ENCODE results near the gene TM7SF3.

The TM7SF3 gene

DNA sequence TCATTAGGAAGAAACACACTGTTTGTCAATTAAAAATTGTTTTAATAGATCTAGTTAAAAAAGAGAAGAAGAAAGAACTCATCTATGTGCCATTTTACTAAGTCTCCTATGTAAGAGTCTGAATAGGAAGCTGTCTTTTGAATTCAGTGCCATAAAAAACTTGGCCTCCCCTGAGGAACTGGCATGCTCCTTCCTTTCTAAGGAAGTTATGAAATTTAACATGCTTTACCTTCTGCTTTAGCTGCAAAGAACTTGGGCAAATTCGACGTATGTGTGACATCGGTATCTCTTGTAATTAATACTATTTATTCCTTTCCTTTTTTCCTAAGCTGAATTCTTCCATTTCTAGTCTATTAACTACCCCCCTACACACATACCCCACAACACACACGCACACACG, 12.5 kb downstream of the TM7SF3 start:
- Histone ChIP-seq H3K9me3 (ENCODE audit: control insufficient read depth, low read length) (no peaks in the 10 kb centered on the region), H3K4me1 (ENCODE audit: control insufficient read depth, insufficient read depth, low read length, poor library complexity, severe bottlenecking) (peaks cover 6% of the 10 kb centered on the region), H3K4me3 (ENCODE audit: extremely low read depth, insufficient read depth, low read length, poor library complexity, severe bottlenecking) (no peak overlapping the region), H3K27ac (ENCODE audit: low read depth, low read length, severe bottlenecking) (no peak overlapping the region), H3K36me3 (ENCODE audit: control insufficient read depth, insufficient read depth, low read length) (peaks cover 6% of the 10 kb centered on the region)
- WGBS, 2 experiments (ENCODE audit: insufficient coverage in 2 of 2): 95% methylated on average over 3 of the region's 5 CpGs; no CpG with 5 or more reads in 1 of the 2 experiments

DNA sequence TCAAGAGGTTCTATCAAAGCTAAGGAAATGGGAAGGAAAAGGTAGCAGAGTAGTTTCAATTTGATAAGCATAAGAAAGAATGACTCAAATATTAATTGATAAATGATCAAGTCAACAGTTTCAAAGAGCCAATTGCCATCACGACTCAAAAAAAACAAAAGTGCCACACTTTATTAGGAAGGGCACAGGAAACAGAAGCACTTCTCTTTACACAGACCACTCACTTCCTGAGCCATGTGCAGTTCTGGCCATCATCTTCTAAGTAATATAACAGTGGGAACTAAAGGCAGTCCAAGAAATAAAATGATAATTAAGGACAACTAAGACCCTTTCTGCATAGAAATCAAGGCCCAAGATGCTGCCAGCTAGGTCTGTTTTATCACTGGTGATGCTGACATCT, 13.2 kb downstream of the TM7SF3 start:
- peaks cover 6% of the 10 kb centered on the region for H3K4me1 ChIP-seq (ENCODE audit: control insufficient read depth, insufficient read depth, low read length, poor library complexity, severe bottlenecking)
- peaks cover 8% of the 10 kb centered on the region for H3K36me3 ChIP-seq (ENCODE audit: control insufficient read depth, insufficient read depth, low read length)
- H3K9me3 ChIP-seq (ENCODE audit: control insufficient read depth, low read length): no peaks in the 10 kb centered on the region
- WGBS, 2 experiments (ENCODE audit: insufficient coverage in 2 of 2): no CpG with 5 or more reads among the region's 1 CpG
- no peak overlapping the region for H3K27ac ChIP-seq (ENCODE audit: low read depth, low read length, severe bottlenecking)
- H3K4me3 ChIP-seq (ENCODE audit: extremely low read depth, insufficient read depth, low read length, poor library complexity, severe bottlenecking): no peak overlapping the region

DNA sequence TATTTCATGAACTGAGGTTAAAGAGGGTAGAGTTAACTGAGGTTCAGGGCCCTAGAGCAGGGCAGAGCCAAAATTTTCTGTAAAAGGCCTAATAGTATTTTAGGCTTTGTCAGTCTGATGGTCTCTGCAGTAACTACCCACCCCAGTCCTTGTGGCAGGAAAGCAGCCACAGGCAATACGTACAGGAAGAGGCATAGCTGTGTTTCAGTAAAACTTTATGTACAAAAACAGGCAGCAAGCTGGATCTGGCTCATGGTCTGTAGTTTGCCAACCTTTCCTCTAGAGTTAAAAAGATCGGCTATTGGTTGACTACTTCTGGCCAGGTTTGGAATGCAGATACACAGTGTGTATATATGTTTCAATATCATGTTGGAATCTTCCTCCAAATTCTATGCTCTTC, 17.2 kb downstream of the TM7SF3 start:
- no peak overlapping the region for H3K4me3 ChIP-seq (ENCODE audit: extremely low read depth, insufficient read depth, low read length, poor library complexity, severe bottlenecking)
- H3K9me3 ChIP-seq (ENCODE audit: control insufficient read depth, low read length): no peaks in the 10 kb centered on the region
- H3K36me3 ChIP-seq (ENCODE audit: control insufficient read depth, insufficient read depth, low read length): peaks cover 20% of the 10 kb centered on the region
- H3K27ac ChIP-seq (ENCODE audit: low read depth, low read length, severe bottlenecking): no peak overlapping the region
- WGBS, 2 experiments (ENCODE audit: insufficient coverage in 2 of 2): 100% methylated on average over 1 of the region's 2 CpGs; no CpG with 5 or more reads in 1 of the 2 experiments
- no peaks in the 10 kb centered on the region for H3K4me1 ChIP-seq (ENCODE audit: control insufficient read depth, insufficient read depth, low read length, poor library complexity, severe bottlenecking)

DNA sequence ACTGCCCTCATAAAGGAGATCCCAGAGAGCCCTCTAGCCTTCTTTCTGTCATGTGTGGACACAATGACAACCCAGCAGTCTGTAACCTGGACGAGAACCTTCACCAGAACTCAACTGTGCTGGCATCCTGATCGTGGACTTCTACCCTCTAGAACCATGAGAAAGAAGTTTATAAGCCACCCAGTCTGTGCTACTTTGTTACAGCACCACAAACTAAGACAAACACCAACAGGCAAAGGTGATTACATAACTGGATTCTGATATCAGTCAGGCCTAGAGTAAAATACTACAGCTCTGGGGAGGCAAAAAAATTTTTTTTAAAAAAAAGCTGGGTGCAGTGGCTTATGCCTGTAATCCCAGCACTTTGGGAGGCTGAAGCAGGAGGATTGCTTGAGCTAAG, 18.5 kb downstream of the TM7SF3 start:
- Histone ChIP-seq H3K4me1 (ENCODE audit: control insufficient read depth, insufficient read depth, low read length, poor library complexity, severe bottlenecking) (no peaks in the 10 kb centered on the region), H3K9me3 (ENCODE audit: control insufficient read depth, low read length) (no peaks in the 10 kb centered on the region), H3K27ac (ENCODE audit: low read depth, low read length, severe bottlenecking) (no peak overlapping the region), H3K36me3 (ENCODE audit: control insufficient read depth, insufficient read depth, low read length) (peaks cover 20% of the 10 kb centered on the region), H3K4me3 (ENCODE audit: extremely low read depth, insufficient read depth, low read length, poor library complexity, severe bottlenecking) (no peak overlapping the region)
- WGBS, 2 experiments (ENCODE audit: insufficient coverage in 2 of 2): 86 to 89% methylated on average over 1 of the region's 2 CpGs

DNA sequence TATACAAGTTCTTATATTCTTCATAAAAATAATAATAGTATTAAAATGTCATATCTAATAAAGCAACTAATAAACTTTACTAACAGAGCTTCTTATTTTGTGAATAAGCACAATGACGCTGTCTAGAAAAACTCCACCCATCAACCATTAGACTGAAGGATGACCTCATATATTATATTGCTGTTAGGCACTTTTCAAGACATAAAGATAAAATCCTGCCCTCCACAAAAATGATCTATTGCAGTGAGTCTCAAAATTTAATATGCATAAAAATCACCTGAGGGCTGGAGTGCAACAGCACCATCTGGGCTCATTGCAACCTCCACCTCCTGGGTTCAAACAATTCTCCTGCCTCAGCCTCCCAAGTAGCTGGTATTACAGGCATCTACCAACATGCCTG, 20.1 kb downstream of the TM7SF3 start:
- H3K36me3 ChIP-seq (ENCODE audit: control insufficient read depth, insufficient read depth, low read length): peaks cover 30% of the 10 kb centered on the region
- no peaks in the 10 kb centered on the region for H3K9me3 ChIP-seq (ENCODE audit: control insufficient read depth, low read length)
- no peak overlapping the region for H3K4me3 ChIP-seq (ENCODE audit: extremely low read depth, insufficient read depth, low read length, poor library complexity, severe bottlenecking)
- no peak overlapping the region for H3K27ac ChIP-seq (ENCODE audit: low read depth, low read length, severe bottlenecking)
- no peaks in the 10 kb centered on the region for H3K4me1 ChIP-seq (ENCODE audit: control insufficient read depth, insufficient read depth, low read length, poor library complexity, severe bottlenecking)
- WGBS, 2 experiments (ENCODE audit: insufficient coverage in 2 of 2): no CpG with 5 or more reads among the region's 1 CpG

DNA sequence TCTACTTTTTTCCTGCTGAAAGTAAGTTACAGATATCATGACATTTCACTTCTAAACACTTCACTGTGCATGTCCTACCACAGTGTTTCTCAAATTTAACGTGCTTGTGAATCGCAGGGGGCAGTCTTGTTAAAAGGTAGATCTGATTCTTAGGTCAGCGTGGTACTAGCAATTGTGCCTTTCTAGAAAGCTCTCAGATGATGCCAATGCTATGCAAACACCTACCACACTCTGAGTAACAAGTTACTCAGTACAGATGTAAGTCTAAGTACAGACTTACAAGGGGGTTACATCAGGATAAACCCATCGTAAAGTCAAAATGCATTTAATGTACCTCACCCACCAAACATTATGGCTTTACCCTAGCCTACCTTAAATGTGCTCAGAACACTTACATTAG, 22.4 kb downstream of the TM7SF3 start:
- Histone ChIP-seq H3K27ac (ENCODE audit: low read depth, low read length, severe bottlenecking) (no peak overlapping the region), H3K4me1 (ENCODE audit: control insufficient read depth, insufficient read depth, low read length, poor library complexity, severe bottlenecking) (no peaks in the 10 kb centered on the region), H3K36me3 (ENCODE audit: control insufficient read depth, insufficient read depth, low read length) (peaks cover 36% of the 10 kb centered on the region), H3K4me3 (ENCODE audit: extremely low read depth, insufficient read depth, low read length, poor library complexity, severe bottlenecking) (no peak overlapping the region), H3K9me3 (ENCODE audit: control insufficient read depth, low read length) (no peaks in the 10 kb centered on the region)
- 91 to 93% methylated on average over 1 to 4 of the region's 4 CpGs for WGBS, 2 experiments (ENCODE audit: insufficient coverage in 2 of 2)

DNA sequence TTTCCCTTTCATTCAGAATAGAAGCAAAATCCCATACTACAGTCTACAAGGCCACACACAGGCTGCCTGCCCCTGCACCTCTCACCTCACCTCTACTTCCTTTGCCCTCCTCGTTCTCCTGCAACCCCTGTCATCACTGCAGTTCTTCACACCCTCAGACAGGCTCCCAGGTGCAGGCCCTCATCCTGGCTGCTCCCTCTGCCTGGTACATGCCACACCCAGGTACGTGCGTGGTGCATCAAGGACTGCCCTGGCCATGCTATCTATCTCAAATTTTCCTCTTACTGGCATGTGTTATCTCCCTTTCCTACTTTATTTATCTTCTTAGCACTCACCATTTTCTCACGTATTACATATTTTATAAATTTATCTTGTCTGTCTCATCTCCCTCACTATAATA, 24.3 kb downstream of the TM7SF3 start:
- WGBS, 2 experiments (ENCODE audit: insufficient coverage in 2 of 2): 83 to 89% methylated on average over 4 of the region's 4 CpGs
- Histone ChIP-seq H3K27ac (ENCODE audit: low read depth, low read length, severe bottlenecking) (no peak overlapping the region), H3K9me3 (ENCODE audit: control insufficient read depth, low read length) (no peaks in the 10 kb centered on the region), H3K4me3 (ENCODE audit: extremely low read depth, insufficient read depth, low read length, poor library complexity, severe bottlenecking) (no peak overlapping the region), H3K36me3 (ENCODE audit: control insufficient read depth, insufficient read depth, low read length) (peaks cover 33% of the 10 kb centered on the region), H3K4me1 (ENCODE audit: control insufficient read depth, insufficient read depth, low read length, poor library complexity, severe bottlenecking) (no peaks in the 10 kb centered on the region)

DNA sequence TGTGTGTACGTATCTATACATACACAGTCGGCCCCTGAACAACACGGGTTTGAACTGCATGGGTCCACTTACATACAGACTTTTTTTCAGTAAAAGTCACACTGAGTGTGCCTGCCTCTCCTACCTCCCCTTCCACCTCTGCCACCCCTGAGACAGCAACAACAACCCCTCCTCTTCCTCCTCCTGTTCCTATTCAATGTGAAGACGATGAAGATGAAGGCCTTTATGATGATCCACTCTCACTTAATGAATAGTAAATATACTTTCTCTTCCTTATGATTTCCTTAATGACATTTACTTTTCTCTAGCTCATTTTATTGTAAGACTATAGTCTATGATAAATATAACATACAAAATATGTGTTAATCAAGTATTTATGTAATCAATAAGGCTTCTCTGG, 25.5 kb downstream of the TM7SF3 start:
- WGBS, 2 experiments (ENCODE audit: insufficient coverage in 2 of 2): 100% methylated on average over 2 of the region's 4 CpGs; no CpG with 5 or more reads in 1 of the 2 experiments
- Histone ChIP-seq H3K27ac (ENCODE audit: low read depth, low read length, severe bottlenecking) (no peak overlapping the region), H3K36me3 (ENCODE audit: control insufficient read depth, insufficient read depth, low read length) (peaks cover 31% of the 10 kb centered on the region), H3K9me3 (ENCODE audit: control insufficient read depth, low read length) (no peaks in the 10 kb centered on the region), H3K4me1 (ENCODE audit: control insufficient read depth, insufficient read depth, low read length, poor library complexity, severe bottlenecking) (no peaks in the 10 kb centered on the region), H3K4me3 (ENCODE audit: extremely low read depth, insufficient read depth, low read length, poor library complexity, severe bottlenecking) (no peak overlapping the region)

DNA sequence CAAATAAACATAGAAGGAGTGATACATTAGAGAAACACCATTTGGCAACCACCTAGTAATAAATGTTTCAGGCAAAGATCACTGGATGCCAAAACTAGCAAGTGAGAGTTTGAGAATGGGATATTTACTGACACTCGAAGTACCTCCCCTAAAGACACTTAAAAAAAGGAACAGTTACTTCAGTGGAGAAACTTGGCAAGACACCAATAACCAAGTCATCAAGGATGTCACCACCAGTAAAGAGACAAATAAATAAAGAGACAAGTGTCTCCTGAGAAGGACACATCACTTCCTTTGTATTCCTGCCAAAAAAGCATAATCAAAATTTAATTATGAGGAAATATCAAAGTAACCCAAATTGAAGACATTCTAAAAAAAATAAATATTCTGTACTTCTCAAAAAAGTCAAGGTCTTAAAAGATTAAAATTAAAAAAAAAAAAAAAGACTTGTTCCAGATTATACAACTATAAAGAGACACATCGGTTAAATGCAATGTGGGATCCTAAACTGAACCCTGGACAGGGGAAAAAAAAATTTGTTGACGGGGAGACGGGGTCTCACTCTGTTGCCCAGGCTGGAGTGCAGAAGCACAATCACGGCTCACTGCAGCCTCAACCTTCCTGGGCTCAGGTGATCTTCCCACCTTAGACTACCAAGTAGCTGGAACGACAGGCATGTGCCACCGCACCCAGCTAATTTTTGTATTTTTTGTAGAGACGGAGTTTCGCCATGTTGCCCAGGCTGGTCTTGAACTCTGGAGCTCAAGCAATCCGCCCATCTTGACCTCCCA, 26.4 kb downstream of the TM7SF3 start:
- H3K27ac ChIP-seq (ENCODE audit: low read depth, low read length, severe bottlenecking): no peak overlapping the region
- WGBS, 2 experiments (ENCODE audit: insufficient coverage in 2 of 2): 96 to 97% methylated on average over 8 to 9 of the region's 10 CpGs
- H3K36me3 ChIP-seq (ENCODE audit: control insufficient read depth, insufficient read depth, low read length): peaks cover 31% of the 10 kb centered on the region
- H3K9me3 ChIP-seq (ENCODE audit: control insufficient read depth, low read length): no peaks in the 10 kb centered on the region
- no peaks in the 10 kb centered on the region for H3K4me1 ChIP-seq (ENCODE audit: control insufficient read depth, insufficient read depth, low read length, poor library complexity, severe bottlenecking)
- no peak overlapping the region for H3K4me3 ChIP-seq (ENCODE audit: extremely low read depth, insufficient read depth, low read length, poor library complexity, severe bottlenecking)

DNA sequence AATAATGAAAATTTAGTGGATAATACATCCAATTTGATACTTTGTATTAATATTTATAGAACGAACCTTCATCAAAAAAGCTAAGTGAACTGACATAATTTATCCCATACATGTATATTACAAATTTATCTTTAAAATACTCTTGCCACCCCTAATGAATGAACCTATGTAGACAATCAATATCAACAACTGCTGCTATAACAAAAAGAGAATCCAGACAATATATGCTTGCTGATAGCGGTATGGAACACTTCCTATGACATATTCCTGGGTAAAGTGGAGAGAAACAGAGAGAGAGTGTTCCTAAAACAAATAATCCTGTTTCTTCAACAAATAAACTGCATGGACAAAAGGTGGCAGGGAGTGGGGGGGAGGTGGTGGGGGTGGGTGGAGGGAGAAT, 31.3 kb downstream of the TM7SF3 start:
- WGBS, 2 experiments (ENCODE audit: insufficient coverage in 2 of 2): no CpG with 5 or more reads among the region's 2 CpGs
- Histone ChIP-seq H3K4me1 (ENCODE audit: control insufficient read depth, insufficient read depth, low read length, poor library complexity, severe bottlenecking) (no peaks in the 10 kb centered on the region), H3K9me3 (ENCODE audit: control insufficient read depth, low read length) (no peaks in the 10 kb centered on the region), H3K27ac (ENCODE audit: low read depth, low read length, severe bottlenecking) (no peak overlapping the region), H3K36me3 (ENCODE audit: control insufficient read depth, insufficient read depth, low read length) (peaks cover 22% of the 10 kb centered on the region), H3K4me3 (ENCODE audit: extremely low read depth, insufficient read depth, low read length, poor library complexity, severe bottlenecking) (no peak overlapping the region)

DNA sequence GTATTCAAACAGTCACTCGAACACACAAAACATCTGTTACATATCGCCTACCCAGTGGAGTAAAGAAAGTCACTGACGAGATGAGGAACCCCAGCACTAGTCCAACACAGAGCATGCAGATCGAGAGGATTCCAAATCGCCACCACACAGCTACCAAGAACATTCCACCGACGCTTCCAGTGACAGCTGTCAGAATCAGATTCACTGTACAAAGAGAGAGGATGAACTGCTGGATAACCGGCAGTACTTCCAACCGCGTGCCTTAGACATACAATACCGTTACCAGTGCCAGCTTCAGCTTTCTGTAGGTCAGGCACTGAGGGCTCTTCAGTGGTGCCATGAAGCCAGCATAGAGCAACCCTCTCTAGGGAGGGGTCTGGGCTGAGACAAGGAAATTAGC, 34.5 kb downstream of the TM7SF3 start:
- peaks cover 11% of the 10 kb centered on the region for H3K36me3 ChIP-seq (ENCODE audit: control insufficient read depth, insufficient read depth, low read length)
- no peak overlapping the region for H3K27ac ChIP-seq (ENCODE audit: low read depth, low read length, severe bottlenecking)

More for the DNA sequence above, 34.5 kb downstream of the TM7SF3 start:
- no peak overlapping the region for H3K4me3 ChIP-seq (ENCODE audit: extremely low read depth, insufficient read depth, low read length, poor library complexity, severe bottlenecking)
- WGBS, 2 experiments (ENCODE audit: insufficient coverage in 2 of 2): 89 to 94% methylated on average over 9 to 11 of the region's 11 CpGs
- no peaks in the 10 kb centered on the region for H3K9me3 ChIP-seq (ENCODE audit: control insufficient read depth, low read length)
- H3K4me1 ChIP-seq (ENCODE audit: control insufficient read depth, insufficient read depth, low read length, poor library complexity, severe bottlenecking): no peaks in the 10 kb centered on the region
